Measurements from ENCODE around the gene RAD51. TPM values are rescaled to one million over a fixed set of nuclear protein-coding genes. Genes with fewer than 3 reads are reported as not detected.

RAD51 gene
- total and polyA plus RNA-seq, 2 of the 8 experiments (the other 6 are each of a cell fraction or from before 2014, with no cell fraction given) = 32.2 to 42.4 TPM

DNA sequence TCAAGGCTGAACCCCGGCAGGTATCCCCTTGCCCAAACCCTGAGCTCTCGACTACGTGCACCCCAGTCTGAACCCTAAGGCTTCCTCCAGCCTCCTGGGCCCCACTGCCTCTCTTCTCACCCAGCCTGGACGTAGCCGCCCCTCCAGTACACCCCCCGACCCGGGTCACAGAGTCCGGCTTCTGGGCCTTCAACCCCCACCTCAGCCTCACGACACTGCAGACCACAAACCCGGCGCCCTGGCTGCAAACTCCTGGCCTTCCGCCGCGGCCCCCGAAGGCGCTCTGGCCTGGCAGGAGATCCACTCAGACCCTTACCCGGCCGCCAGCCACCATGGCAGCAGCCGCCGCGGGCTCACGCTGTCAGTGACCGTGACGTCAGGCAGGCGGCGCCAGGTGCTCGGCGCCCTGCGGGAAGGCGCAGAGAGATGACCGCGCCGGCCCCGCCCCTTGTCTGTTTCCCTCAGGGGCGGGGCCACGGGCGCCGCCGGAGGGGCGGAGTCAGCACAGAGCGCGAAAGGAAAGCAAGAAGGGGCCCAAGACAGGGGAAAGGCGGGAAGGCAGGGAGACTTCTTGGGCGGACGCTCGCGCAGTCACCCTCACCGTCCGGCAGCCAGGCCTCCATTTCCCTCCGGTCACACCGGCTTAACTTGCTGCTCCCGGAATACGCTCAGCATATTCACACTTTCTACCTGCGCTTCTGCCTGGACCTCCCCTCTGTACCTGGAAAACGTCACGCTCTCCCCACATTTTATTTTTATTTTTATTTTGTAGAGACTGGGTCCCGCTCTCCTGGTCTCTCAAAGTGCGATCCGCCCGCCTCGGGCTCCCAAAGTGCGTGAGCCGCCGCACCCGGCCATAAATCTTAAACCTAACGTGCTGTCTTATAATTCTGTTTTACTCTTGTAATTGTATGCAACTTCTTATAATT lies 60.2 kb downstream of the RAD51 start, which contains the start of gene RMDN3 (continued):
- TF ChIP-seq TAF7 (optimal IDR thresholded peaks at IDR 0.05; ENCODE audit: borderline replicate concordance, low read depth, low read length) = peak; percentile 80
- peak; percentile 20; the same call in 1 of the 2 replicates for TF ChIP-seq CHD2 (IDR thresholded peaks at IDR 0.05; ENCODE audit: low read length)
- peak; percentile 88 for TF ChIP-seq SRF (IDR thresholded peaks at IDR 0.05; ENCODE audit: low read depth, low read length)
- no peak for TF ChIP-seq CBX8 (IDR thresholded peaks at IDR 0.05; ENCODE audit: borderline replicate concordance, low read depth, low read length)
- peak; percentile 87 for TF ChIP-seq E2F6 (IDR thresholded peaks at IDR 0.05)
- TF ChIP-seq TBP (IDR thresholded peaks at IDR 0.05; ENCODE audit: low read depth, low read length) = peak; percentile 93
- peak; percentile 82 for TF ChIP-seq PHF8 (conservative IDR thresholded peaks at IDR 0.05; ENCODE audit: low read depth, low read length)
- peak; percentile 72 to 99; a peak in 3 of 4 replicates for TF ChIP-seq SIN3A (conservative IDR thresholded peaks at IDR 0.05 in 1 of 2, IDR thresholded peaks at IDR 0.05 in 1 of 2; ENCODE audit: low read depth in 1 of 2, low read length in 2 of 2)
- TF ChIP-seq POLR2AphosphoS5 (IDR thresholded peaks at IDR 0.05; ENCODE audit: low read depth, low read length) = peak; percentile 100
- peak; percentile 65 for TF ChIP-seq ASH2L (IDR thresholded peaks at IDR 0.05; ENCODE audit: low read length)
- TF ChIP-seq NRF1 (IDR thresholded peaks at IDR 0.05; ENCODE audit: low read depth, low read length) = 0 out of 2 replicates have a peak, but pooled peaks have one; percentile 13
- TF ChIP-seq YY1 (IDR thresholded peaks at IDR 0.05; ENCODE audit: low read depth, low read length) = peak; percentile 81
